ENCODE measurements around the gene FAM78A.

FAM78A gene, protein sequence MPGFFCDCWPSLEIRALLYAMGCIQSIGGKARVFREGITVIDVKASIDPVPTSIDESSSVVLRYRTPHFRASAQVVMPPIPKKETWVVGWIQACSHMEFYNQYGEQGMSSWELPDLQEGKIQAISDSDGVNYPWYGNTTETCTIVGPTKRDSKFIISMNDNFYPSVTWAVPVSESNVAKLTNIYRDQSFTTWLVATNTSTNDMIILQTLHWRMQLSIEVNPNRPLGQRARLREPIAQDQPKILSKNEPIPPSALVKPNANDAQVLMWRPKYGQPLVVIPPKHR

DNA sequence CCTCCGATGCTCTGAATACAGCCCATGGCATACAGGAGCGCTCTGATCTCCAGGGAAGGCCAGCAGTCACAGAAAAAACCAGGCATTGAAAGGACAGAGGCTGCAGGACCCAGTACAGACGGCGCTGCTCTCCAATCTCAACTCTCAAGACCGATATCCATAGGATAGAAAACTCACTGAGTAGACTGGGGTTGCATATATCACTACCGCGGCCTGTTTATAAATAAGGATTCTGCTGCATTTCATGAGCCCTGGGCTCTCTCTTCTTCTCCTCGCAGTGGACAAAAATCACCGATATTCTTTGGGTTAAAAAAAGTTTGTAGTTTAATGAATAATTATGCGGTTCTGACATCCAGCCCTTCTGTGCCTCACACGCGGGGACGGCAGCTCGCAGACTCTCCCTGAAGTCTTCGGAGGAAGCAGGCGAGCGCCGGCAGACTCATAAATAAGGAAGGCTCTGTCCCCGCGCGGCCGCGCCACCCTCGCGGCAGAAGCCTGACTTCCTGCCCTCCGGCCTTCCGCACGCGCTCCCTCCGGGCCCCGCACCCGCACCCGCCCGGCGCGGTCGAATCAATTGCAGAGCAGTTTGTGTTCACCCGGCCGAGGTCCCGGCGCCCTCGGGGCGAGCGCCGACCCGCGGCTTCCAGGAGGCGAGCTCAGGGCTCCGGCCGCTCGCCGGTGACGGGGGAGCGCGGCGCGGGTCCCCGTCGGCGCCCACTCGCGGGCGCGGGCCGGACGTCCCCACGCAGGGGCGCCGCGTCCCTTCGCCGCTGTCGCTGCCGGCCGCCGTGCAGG lies at the start of gene FAM78A:
Gene FAM78A, minus strand, starts transcription at position 417 of the 795 bp plus-strand sequence. Its CDS starts 331 bp downstream, at position 86.
- no peak for FAIRE-seq

DNA sequence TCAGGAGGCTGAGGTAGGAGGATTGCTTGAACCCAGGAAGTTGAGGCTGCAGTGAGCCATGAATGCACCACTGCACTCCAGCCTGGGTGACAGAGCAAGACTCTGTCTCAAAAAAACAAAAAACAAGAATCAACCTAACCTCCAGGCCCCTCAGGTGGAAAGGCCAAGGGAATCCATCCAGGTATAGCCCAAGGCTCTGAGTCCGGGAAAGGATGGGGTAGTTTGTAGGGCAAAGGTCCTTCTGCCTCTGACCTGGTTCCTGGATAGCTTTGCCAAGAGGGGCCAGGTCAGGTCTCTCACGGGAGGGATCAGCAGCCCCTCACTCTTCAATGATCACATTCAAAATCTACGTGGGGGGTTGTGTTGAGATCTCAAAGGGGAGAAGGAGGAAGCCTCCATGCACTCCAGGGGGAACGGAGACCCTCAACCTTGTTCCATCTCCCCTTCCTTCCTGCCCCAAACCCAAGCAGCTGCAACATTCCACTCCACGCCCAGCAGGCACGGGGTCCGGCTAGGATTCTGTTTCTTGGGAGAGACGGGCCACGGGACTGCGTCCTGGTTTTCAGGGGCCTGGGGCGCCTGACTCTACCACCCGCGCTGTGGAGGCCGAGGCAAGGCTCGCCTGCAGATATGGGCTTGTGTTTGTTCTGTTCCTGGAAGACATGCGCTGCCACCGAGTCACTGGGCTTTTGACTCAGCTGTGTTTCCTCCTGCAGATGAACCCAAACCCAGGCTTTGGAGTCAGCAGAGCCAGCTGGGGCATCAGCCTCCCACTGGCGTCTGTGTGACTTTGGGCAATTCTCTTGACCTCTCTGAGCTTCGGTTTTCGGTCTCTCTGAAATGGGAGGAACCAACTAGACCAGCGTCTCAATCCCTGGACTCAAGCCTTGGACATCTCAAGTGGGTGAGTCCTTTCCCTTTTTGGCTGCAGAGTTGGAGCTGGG lies 48.7 kb upstream of the FAM78A start:
- no peak for FAIRE-seq

DNA sequence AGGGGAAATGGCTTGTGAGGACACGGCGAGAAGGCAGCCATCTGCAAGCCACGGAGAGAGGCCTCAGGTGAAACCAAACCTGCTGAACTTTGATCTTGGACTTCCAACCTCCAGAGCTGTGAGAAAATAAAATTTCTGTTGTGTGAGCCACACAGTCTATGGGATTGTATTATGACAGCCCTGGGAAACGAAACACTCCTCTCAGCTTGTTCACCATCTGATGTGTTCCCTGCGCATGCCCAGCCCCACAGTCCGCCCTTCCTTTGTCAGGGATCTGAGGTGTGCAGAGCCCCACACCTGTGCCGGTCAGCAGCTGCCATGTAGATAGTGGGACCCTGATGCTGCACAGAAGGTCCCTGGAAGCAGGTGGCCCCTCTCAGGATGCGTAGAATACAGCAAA lies 47.3 kb upstream of the FAM78A start:
- no peak for FAIRE-seq

DNA sequence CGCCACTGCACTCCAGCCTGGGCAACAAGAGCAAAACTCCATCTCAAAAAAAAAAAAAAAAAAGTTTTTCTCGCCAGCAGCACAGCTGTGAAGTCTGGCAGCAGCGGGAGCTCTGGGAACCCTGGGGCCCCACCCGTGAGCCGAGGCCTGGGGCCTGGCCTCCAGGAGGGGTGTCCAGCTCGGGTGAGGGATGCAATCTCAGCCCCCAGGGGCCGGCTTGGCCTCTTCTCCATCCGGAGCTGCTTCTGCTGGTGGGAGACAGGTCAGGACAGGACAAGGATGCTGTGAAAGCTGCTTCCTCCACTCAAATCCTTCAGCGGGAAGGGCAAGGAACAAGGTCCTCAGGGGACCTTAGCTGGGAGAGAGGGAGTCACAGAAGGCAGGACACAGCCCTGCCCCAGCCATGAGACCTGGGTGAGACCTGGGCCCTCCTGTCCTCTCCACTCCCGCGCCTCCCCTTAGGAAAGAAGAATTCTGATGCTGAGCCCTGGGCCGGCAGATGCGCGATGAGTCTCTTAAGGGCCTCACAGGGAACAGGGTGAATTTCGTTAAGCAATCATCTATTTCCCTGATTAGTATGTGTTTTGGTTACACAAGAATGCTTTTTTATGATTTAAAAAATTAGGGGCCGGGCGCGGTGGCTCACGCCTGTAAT lies 43.8 kb upstream of the FAM78A start:
- FAIRE-seq = no peak

DNA sequence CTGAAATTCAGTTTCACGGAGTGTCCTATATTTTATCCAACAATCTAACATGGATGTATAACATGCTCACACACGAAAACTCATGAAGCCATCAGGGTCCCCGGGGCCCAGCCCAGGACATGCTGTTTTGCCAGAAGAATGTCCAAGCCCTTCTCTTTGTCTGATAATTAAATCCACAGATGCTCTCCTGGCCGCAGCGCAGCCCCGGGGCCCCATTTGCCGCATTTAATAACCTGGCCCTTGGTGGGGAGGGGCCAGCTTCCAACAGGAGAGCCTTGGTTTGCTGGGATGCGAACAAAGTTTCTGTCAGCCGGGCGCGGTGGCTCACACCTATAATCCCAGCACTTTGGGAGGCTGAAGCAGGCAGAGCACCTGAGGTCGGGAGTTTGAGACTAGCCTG lies 43.2 kb upstream of the FAM78A start:
- no peak for FAIRE-seq

DNA sequence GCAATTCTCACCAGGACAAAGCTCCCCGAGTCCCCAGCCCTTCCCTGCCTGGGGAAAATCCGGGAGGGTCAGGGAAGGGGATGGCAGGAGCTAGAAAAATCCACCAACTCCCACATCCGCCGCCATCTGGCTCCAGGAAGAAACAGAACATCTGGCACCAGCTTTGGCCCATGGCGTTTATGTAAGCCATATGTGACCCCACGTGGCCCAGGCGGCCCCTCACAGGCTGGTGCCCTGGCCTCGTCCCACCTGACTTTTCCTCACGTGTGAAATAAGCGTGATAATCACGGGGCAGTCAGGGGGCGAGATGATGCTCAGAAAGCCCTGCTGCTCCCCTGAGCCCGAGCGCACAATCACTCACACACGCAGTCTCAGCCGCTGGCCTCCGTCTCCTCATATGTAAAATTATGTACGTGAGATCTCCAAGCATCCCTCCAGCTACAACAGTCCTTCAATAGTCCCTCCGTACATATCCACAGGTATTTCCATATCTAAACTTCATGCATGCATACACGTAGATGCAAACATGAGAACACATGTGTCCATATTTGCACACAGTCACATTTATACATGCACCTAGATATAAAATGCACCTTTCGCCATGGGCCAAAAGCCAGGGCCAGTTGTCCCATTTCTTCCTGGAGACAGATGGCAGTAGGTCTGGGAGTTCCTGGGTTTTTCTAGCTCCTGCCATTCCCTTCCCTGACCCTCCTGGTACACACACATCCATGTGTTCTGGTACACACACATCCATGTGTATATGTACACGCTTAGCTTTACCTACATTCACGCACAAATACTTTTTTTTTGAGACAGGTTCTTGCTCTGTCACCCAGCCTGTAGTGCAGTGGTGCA lies 42.1 kb upstream of the FAM78A start:
- no peak for FAIRE-seq

DNA sequence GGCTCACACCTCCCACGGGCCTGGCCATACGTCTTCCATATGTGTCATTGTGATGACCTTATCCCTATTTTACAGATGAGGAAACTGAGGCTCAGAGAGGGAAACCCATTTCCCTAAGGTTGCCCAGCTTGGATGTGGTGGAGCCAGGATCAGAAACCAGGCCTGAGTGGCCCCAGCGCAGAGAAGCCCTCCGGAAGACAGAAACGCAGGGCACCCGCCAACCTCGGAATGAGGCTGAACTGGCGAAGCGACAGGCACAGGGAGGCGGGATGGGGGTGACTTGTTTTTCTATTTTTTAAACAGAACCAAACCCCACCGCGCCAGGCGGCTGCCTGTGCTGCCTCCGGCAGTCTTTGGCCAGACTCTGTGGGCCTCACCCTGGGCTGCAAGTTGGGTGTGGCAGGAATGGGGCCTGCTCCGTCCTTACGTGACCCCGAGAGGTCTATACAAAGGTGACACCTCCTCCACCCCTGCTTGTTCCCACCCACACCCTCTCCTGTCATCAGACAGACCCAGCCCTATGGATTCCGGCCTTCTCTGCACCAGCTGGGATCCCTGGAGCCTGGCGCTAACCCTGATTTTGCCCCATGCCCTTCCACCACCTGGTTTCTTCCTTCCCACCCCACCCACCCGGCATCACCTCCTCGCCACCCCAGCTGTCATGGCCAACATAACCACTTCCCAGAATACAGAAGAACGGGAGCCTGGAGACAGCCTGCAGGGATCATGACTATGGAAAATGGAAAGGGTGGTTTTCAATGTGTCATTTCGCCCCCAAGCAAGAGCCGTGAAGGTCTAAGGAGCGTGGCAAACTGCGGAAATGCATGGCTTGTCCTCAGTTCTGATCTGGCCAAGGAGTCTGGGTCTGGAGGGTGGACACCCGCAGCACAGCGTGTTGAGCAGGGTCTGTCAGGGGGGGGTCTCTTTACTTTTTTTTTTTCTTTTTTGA lies 36.8 kb upstream of the FAM78A start:
- FAIRE-seq = no peak

DNA sequence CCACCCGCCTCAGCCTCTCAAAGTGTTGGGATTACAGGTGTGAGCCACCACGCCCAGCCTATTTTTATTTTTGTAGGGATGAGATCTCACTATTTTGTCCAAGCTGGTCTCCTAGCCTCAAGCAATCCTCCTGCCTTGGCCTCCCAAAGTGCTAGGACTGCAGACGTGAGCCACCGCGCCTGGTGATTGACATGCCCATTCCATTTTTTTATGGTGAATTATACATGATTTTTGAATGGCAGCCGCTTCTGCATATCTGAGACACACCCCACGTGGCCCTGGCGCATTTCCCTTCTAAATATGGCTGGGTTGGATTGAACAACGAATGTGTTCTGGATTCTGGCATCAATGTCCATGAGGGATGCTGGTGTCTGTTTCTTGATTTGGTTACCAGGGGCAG lies 35.9 kb upstream of the FAM78A start:
- no peak for FAIRE-seq

DNA sequence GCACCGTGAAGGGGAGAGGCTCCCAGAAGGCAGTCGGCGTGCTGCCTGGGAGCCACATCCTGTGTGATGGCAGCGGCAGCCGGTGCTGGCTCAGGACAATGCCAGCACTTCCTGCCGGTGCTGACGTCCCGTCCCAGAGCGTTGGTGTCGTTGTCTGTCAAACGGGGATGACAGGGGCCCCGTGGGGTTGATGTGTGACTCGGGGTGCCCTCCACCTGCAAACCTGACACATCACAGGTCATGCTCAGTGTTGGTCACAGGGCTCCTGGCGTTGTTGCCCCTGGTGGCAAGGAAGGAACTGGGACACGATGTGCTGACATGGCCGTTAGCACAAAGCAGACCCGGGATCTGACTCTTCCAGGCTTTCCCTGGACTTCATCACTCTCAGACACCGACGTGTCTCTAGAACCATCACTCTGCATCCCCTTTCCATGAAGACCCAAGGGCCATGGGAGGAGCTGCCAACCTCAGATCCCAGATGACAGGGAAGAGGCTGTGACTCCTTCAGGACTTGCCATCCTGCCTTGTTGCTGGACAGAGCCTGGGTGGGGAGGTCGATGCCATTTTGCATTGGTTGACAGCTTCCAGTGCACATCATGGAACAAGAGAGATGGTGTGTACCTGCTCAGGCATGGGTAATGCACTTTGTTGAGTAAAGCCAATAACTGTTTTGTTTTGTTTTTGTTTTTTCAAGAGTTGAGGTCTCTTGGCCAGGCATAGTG lies 34.7 kb upstream of the FAM78A start:
- no peak for FAIRE-seq

DNA sequence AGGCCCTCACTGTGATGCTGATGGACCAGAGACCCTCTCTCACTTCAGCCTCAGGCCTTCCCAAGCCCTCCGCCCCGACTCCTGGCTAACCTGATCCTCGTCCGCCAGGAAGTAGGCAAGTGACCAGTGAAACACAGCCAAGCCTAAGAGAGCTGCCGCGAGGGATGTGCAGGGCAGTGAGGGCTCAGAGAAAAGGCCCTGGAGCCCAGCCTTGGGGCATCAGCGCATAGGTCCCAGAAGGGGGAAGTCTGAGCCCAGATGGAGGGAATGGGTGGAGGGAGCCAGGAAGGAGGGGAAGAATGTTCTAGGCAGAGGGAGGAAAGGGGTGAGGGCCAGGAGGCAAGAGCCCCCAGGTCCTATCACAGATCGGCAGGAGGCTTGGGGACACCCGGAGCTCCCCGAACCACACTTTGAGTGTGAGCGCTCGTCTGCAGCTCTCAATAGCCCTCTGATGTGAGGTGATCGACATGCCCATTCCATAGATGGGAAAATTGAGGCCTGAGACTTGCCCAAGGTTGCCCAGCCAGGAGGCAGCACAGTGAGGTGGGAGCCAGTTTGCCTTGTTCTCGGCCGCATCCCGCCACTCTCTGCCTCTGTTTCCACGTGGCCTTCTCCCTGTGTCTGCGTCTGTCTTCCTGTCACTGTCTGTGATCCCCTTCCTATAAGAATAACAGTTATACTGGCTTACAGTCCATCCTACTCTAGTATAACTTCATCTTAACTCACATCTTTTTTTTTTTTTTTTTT lies 33.4 kb upstream of the FAM78A start:
- FAIRE-seq = no peak

DNA sequence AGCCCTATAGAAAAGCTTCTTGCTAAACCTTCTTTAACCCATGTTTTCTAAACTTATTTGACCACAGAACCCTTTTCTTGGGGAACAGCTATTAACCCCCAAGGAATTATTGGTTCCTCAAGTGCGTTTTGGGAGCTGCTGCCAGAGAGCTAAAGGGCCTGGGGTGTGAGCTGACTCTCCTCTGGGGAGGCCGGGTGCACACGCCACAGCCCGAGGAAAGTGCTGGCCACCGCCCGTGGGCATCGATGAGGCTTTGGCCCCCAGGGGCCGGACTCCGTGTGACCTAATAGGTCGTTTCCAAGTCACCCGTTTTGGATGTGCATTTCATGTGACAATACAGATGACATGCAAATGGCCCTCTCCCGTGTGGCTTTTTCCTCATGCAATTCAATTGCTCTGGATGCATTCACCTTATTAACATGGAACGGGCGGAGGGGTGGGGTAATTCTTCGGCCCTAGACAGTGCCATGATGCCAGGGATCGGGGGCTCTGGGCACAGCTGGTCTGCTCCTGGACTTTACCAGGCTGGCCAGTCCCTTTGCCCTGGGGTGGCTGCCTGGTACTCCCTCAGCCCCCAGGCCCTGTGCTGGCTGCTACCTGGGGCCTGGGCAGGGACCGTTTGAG lies 32.7 kb upstream of the FAM78A start:
- no peak for FAIRE-seq

DNA sequence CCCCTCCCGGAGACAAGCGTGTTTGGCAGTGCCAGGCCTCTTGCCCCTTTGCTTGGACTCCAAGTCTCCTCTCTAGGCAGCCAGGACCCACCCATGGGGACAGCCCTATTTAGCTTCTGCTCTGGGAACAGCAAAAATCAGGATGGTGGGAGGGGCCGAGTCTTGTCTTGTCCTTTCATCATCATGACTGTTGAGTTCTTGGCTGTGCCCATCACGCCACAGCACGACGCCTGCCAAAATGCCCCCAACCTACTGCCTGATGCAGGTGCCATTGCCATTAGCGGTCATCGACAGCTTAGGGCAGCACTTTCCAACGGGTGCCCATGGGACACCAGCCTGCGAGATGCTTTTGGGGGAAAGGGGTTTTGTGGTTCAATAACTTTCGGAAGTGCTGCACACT lies 32.1 kb upstream of the FAM78A start:
- FAIRE-seq = no peak

DNA sequence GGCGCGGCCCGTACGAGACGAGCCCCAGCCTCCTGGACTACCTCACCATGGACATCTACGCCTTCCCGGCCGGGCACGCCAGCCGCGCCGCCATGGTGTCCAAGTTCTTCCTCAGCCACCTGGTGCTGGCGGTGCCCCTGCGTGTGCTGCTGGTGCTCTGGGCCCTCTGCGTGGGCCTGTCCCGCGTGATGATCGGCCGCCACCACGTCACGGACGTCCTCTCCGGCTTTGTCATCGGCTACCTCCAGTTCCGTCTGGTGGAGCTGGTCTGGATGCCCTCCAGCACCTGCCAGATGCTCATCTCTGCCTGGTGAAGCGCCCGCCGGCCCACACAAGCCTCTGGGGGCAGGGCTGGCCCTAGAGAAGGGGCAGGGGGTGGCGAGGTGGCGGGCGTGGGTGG lies 31.7 kb upstream of the FAM78A start:
- FAIRE-seq = no peak

DNA sequence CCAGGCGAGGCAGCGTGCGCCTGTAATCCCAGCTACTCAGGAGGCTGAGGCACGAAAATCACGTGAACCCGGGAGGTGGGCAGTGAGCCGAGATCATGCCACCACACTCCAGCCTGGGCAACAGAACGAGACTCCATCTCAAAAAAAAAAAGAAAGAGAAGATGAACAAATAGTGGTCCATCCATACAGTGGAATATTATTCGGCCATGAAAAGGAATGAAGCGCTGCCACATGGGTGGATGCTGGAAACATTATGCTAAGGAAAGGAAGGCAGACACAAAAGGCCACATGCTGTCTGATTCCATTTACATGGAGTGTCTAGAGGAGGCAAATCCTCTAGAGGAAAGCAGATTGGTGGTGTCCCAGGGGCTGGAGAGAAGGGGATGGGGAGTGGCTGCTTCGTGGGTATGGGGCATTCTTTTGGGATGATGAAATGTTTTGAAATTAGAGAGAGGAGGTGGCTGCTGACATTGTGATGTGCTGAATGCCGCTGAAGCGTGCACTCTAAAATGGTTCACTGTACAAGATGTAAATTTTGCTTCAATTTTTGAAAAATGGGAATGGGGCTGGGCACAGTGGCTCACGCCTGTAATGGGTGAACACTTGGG lies 30.2 kb upstream of the FAM78A start:
- no peak for FAIRE-seq

DNA sequence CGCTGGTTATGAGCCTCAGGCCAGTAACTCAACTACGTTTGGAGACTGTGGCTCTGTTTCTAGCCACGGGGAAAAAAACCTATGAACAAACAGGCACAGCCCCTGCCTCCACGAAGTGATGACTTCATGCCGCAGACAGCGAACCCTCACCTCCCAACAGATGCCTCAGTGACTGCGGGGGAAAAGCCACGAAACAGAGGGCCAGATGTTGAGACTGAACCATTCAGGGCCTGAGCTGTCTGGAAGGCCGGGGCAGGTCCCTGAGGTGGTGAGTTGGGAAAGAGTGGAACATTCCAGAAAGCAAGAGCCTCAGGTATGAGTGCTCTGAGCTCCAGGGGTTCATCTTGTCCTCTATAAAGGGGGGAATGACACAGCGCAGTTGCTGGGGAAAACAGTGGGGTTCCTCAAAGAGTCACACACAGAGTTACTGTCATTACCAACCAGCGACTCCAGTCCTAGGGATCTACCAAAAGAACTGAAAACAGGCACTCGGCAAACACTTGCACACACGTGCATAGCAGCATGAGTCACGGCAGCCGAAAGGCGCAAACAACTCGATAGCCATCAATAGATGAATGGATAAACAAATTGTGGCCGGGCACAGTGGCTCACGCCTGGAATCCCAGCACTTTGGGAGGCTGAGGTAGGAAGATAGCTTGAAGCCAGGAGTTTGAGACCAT lies 28.5 kb upstream of the FAM78A start:
- FAIRE-seq = no peak

DNA sequence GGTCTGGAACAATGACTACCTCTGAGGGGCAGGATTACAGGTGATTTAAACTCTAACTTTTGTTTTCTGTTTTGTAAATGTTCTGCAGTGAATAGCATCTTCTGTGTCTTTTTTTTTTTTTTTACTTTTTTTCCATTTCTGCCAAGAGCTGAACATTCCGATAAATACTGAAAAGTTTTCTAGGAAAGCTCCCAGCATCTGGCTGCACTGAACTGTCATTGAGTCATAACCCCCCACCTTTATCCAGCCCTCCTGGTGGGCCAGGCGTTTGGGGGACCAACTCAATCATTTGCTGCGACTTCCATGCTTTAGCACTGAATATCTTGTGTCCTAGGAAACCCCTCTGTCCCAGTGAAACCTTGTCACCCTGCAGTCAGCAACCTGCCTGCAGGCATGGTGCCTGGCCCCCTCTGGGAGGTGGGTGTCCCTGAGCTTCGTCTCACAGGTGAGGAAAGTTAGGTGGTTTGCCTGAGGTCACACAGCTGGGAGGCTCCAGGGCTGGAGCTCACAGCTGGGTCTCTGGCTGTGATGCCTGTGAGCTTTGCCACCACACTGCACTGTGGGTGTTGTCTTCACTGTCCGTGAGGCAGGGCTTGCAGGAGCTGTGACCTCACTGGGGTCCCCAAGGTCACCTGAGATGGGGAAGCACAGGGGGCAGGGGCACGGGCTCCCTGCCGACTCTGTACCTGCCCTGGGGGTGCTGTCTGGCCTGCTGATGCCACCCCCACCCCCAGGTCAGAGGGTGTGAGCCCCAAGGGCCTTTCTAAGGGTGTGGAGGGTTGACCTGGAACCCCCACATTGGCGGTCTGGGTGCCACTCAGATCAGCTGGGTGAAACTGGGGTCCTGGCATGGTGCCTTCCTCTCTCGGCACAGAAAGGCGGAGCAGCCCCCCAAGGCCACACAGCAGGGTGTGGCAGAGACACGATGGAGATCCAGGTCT lies 27.3 kb upstream of the FAM78A start:
- FAIRE-seq = no peak

Data from islet of Langerhans (tissue), 1 donor.